ENCODE results near the gene RNASEH2A.
A peak's percentile ranks its signal among the peaks of the same experiment; 100 is the strongest.
"Not testable (repeated sequence)": the region's sequence is repeated elsewhere in the genome, so short reads cannot be mapped to it uniquely, and the experiment has no call there.

The RNASEH2A gene

GRCh38 chr19:12843328-12843727 lies 36.9 kb downstream of the RNASEH2A start:
- no peak for TF ChIP-seq CTCF (IDR thresholded peaks at IDR 0.05; ENCODE audit: poor library complexity, severe bottlenecking)
- H3K27me3 ChIP-seq (ENCODE audit: insufficient read depth, poor library complexity, severe bottlenecking): peaks cover 21% of the 10 kb centered on the region
- no peak for DNase-seq (ENCODE audit: low spot score)

DNA sequence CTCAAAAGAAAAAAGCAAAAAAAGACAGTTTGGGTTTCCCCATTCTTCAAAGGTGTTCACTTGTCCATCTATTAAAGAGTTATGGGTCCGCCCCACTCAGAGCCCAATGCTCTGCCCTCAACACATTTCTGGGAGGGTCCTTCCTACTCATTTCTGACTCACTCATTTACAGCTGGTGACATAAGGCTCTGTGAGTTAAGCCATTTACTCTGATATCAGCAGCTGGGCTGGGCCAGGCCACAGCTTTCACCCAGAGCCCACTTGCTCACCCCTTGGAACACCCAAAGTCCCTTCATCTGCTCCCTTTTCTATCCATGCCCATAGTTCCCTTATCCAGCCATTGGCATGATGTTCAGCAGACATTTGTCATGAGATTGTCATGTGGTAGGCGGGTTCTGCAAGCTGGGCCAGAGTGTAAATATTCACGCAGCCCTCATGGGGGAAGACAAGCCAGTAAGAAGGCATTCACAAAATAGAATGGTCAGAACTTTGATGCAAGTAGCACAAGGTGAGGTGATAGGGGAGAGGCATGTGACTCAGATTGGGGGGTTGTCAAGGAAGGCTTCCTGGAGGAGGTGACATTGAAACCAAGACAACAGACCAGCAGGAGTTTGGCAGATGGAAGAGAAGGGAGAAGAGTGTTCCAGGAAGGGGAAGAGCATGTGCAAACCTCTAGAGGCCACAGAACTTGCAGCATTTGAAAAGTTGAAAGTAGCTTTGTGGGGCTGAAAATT lies 37.8 kb downstream of the RNASEH2A start:
- ATAC-seq (ENCODE audit: low read depth): no peak
- no peak for TF ChIP-seq CTCF (IDR thresholded peaks at IDR 0.05; ENCODE audit: poor library complexity, severe bottlenecking)
- no peaks in the 10 kb centered on the region for H3K9me3 ChIP-seq (ENCODE audit: severe bottlenecking)

More at GRCh38 chr19:12843328-12843727, 36.9 kb downstream of the RNASEH2A start:
- no peak overlapping the region for H3K27ac ChIP-seq (ENCODE audit: poor library complexity, severe bottlenecking)
- H3K9me3 ChIP-seq (ENCODE audit: severe bottlenecking): no peaks in the 10 kb centered on the region
- peaks cover 3% of the 10 kb centered on the region for H3K4me1 ChIP-seq (ENCODE audit: insufficient read depth, poor library complexity, severe bottlenecking)
- ATAC-seq (ENCODE audit: low read depth): no peak
- no peak overlapping the region for H3K4me3 ChIP-seq (ENCODE audit: severe bottlenecking)
- H3K36me3 ChIP-seq (ENCODE audit: low read depth): no peaks in the 10 kb centered on the region

GRCh38 chr19:12846613-12847012 lies 40.2 kb downstream of the RNASEH2A start:
- not testable (repeated sequence) for H3K4me1 ChIP-seq (ENCODE audit: insufficient read depth, poor library complexity, severe bottlenecking); H3K27ac ChIP-seq (ENCODE audit: poor library complexity, severe bottlenecking); DNase-seq (ENCODE audit: low spot score); ATAC-seq (ENCODE audit: low read depth); H3K36me3 ChIP-seq (ENCODE audit: low read depth); H3K4me3 ChIP-seq (ENCODE audit: severe bottlenecking); H3K9me3 ChIP-seq (ENCODE audit: severe bottlenecking); H3K27me3 ChIP-seq (ENCODE audit: insufficient read depth, poor library complexity, severe bottlenecking)

More for the DNA sequence above, 37.8 kb downstream of the RNASEH2A start:
- no peaks in the 10 kb centered on the region for H3K36me3 ChIP-seq (ENCODE audit: low read depth)
- H3K4me1 ChIP-seq (ENCODE audit: insufficient read depth, poor library complexity, severe bottlenecking): peaks cover 3% of the 10 kb centered on the region
- no peak for DNase-seq (ENCODE audit: low spot score)
- H3K27me3 ChIP-seq (ENCODE audit: insufficient read depth, poor library complexity, severe bottlenecking): peaks cover 13% of the 10 kb centered on the region
- no peak overlapping the region for H3K27ac ChIP-seq (ENCODE audit: poor library complexity, severe bottlenecking)
- no peak overlapping the region for H3K4me3 ChIP-seq (ENCODE audit: severe bottlenecking)

GRCh38 chr19:12847159-12848139 lies 41.1 kb downstream of the RNASEH2A start:
- Histone ChIP-seq H3K36me3 (ENCODE audit: low read depth) (no peaks in the 10 kb centered on the region), H3K4me3 (ENCODE audit: severe bottlenecking) (peak overlapping the region; percentile 13), H3K27me3 (ENCODE audit: insufficient read depth, poor library complexity, severe bottlenecking) (no peaks in the 10 kb centered on the region), H3K27ac (ENCODE audit: poor library complexity, severe bottlenecking) (no peak overlapping the region), H3K9me3 (ENCODE audit: severe bottlenecking) (no peaks in the 10 kb centered on the region), H3K4me1 (ENCODE audit: insufficient read depth, poor library complexity, severe bottlenecking) (peaks cover 3% of the 10 kb centered on the region)
- TF ChIP-seq CTCF (IDR thresholded peaks at IDR 0.05; ENCODE audit: poor library complexity, severe bottlenecking): peak; percentile 98
- ATAC-seq (ENCODE audit: low read depth) (peak; percentile 93), DNase-seq (ENCODE audit: low spot score) (no peak)

GRCh38 chr19:12856653-12857052 lies 50.3 kb downstream of the RNASEH2A start:
- Histone ChIP-seq H3K27ac (ENCODE audit: poor library complexity, severe bottlenecking) (no peak overlapping the region), H3K4me3 (ENCODE audit: severe bottlenecking) (no peak overlapping the region), H3K36me3 (ENCODE audit: low read depth) (no peaks in the 10 kb centered on the region), H3K4me1 (ENCODE audit: insufficient read depth, poor library complexity, severe bottlenecking) (no peaks in the 10 kb centered on the region), H3K27me3 (ENCODE audit: insufficient read depth, poor library complexity, severe bottlenecking) (no peaks in the 10 kb centered on the region), H3K9me3 (ENCODE audit: severe bottlenecking) (no peaks in the 10 kb centered on the region)
- no peak for ATAC-seq (ENCODE audit: low read depth)
- no peak for DNase-seq (ENCODE audit: low spot score)
- no peak for TF ChIP-seq CTCF (IDR thresholded peaks at IDR 0.05; ENCODE audit: poor library complexity, severe bottlenecking)
